Measurements from ENCODE around the gene GMCL1. TPM values are rescaled to one million over a fixed set of nuclear protein-coding genes. Genes with fewer than 3 reads are reported as not detected.

The GMCL1 gene
- total RNA-seq, 1 donor from 2014 or later = 10.4 TPM

GRCh38 chr2:69926849-69927515, 97.5 kb downstream of the GMCL1 start:
- intact Hi-C loops (cut with DNase I) = no loop called here
- Histone ChIP-seq H3K36me3 (peaks cover 6 to 11% of the 10 kb centered on the region in 2 donors), H3K9me3 (no peaks in the 10 kb centered on the region), H3K27me3 (no peaks in the 10 kb centered on the region), H3K27ac (no peak overlapping the region), H3K4me1 (peaks cover 0 to 4% of the 10 kb centered on the region in 2 donors), H3K4me3 (no peak overlapping the region)
- DNase-seq (ENCODE audit: low spot score in 2 of 2) = no peak
- TF ChIP-seq, protein P1, sequence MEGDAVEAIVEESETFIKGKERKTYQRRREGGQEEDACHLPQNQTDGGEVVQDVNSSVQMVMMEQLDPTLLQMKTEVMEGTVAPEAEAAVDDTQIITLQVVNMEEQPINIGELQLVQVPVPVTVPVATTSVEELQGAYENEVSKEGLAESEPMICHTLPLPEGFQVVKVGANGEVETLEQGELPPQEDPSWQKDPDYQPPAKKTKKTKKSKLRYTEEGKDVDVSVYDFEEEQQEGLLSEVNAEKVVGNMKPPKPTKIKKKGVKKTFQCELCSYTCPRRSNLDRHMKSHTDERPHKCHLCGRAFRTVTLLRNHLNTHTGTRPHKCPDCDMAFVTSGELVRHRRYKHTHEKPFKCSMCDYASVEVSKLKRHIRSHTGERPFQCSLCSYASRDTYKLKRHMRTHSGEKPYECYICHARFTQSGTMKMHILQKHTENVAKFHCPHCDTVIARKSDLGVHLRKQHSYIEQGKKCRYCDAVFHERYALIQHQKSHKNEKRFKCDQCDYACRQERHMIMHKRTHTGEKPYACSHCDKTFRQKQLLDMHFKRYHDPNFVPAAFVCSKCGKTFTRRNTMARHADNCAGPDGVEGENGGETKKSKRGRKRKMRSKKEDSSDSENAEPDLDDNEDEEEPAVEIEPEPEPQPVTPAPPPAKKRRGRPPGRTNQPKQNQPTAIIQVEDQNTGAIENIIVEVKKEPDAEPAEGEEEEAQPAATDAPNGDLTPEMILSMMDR (IDR thresholded peaks at IDR 0.05) = no peak

Other genes with a start within 250 kb of the GMCL1 start
- 53.4 TPM for gene AAK1, start 185.9 kb upstream of the GMCL1 start, total RNA-seq
- 29.1 TPM for gene ANXA4, start 87.5 kb upstream of the GMCL1 start, total RNA-seq
- 157 TPM for gene SNRNP27, start 64.3 kb downstream of the GMCL1 start, total RNA-seq
- 4.6 TPM for gene MXD1, start 85.4 kb downstream of the GMCL1 start, total RNA-seq
- gene ASPRV1, start 132.0 kb downstream of the GMCL1 start, total RNA-seq = 4.3 TPM

Data from ascending aorta (tissue), 2 donors.